GM19395 (cell line): ENCODE results near the gene NEMP1.
"Not testable (repeated sequence)": the region's sequence is repeated elsewhere in the genome, so short reads cannot be mapped to it uniquely, and the experiment has no call there.

ENCODE experiments used
- ATAC-seq: cut with Tn5 transposase; IDR thresholded peaks from one replicate; pipeline ENCODE4 v1.9.1; 2021; ENCODE audit warnings: mild to moderate bottlenecking, moderate library complexity; ENCODE audit not compliant: unreplicated experiment

Gene NEMP1

GRCh38 chr12:57092876-57093414 is 14.4 kb upstream of the NEMP1 start:
- ATAC-seq, result no peak

DNA sequence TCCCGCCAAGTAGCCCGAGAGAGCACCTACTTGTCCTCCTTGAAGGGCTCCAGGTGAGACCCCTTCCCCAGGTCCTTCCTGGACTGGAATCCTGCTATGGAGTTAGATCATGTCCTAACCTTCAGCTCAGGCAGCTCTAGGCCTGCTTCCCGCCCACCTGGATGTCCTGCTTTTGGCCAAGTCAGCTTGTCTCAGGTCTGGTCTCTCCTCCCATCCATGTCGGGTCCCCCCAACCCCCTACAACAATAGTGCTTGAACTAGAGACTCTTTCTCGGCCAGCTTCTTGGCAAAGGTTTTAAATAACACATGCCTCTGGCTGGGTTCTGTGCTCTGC is 13.9 kb upstream of the NEMP1 start:
- ATAC-seq, result no peak

- no peak for ATAC-seq
Observed at GRCh38 chr12:57091638-57092528, 13.3 kb upstream of the NEMP1 start.

- no peak for ATAC-seq
Observed at GRCh38 chr12:57090924-57091637, 12.5 kb upstream of the NEMP1 start.

GRCh38 chr12:57090490-57090889 is 11.9 kb upstream of the NEMP1 start:
- ATAC-seq, result no peak

DNA sequence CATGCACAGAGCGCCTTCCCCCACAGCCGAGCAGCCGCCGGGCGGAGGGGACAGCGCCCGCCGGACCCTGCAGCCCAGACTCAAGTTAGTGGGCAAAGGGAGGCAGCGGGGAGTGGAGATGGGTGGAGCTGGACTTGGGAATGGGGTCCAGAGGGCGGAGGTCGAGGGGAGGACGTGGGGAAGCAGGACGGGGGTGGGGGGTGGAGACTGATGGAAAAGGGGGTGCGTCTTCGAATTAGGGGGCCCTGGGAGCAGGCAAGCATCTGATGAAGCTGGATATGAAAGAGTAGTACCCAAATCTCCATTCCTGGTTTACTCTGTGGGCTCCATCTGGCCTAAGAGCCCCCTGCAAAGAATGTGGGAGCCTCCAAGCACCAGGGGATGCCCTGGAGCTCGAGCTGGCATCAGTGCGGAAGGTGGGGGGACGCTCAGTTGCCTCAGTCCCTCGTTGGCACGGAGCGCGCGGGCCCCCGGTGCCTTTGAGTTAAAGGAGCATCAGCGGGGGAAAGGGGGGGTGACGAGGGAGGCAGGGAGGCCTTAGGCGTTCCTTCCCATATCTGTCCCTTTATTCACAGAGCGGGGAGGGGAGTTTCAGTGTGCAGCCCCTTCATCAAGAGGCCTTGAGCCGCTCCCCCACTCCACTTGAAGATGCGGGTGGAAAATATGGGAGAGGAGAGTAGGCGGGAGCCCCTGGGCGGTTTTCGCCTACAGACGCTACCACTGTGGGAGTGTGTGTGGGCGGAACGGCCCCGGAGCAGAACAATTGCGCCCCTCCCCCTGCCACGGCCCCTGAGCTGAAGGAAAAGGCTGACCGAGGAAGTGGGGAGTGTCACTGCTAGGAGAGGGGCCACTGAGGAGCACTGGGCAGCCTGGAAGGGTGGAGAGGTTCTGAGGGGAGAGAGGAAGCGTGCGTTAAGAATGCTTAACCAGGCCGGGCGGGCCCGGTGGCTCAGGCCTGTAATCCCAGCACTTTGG is 11.0 kb upstream of the NEMP1 start:
- ATAC-seq, result no peak

- ATAC-seq, result peak; percentile 58
Observed at GRCh38 chr12:57088354-57089270, 10.0 kb upstream of the NEMP1 start, which contains the start of gene NAB2. TSS of gene NAB2 (plus strand) at chr12:57089114. CDS start at chr12:57089272, 158 bp downstream.

DNA sequence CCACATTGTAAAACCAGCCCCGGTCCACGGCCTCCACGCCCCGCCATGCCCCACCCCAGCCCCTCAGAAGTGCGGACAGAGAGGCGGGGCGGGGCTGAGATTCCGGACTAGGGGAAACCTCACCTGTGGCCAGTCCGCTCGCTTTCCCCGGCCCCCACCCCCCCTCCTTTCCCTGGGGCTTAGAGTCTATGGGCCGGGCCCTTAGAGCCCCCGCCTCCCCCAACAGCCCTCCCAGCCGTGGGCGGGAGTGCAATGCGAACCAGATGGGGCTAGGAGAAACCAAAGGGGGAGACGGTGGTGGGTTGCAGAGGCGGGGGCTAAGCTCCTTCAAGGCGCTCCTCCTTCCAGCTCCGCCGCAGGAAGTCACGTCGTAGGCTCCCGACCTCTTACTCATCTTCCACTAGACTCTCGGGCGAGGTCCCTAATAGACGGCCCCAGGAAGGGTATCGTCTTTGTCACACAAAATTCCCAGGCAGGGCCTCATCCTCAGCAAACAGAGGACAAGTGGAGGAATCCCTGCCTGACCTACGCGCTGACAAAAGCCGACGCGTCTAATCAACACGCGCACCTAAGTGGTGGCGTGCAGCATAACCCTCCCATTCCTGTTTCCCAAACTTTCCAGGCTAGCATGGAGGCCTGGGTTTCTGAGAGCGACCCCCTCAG is 9.2 kb upstream of the NEMP1 start:
- peak; percentile 40 for ATAC-seq

- ATAC-seq, result peak; percentile 25
Observed at GRCh38 chr12:57087010-57087690, 8.6 kb upstream of the NEMP1 start.

DNA sequence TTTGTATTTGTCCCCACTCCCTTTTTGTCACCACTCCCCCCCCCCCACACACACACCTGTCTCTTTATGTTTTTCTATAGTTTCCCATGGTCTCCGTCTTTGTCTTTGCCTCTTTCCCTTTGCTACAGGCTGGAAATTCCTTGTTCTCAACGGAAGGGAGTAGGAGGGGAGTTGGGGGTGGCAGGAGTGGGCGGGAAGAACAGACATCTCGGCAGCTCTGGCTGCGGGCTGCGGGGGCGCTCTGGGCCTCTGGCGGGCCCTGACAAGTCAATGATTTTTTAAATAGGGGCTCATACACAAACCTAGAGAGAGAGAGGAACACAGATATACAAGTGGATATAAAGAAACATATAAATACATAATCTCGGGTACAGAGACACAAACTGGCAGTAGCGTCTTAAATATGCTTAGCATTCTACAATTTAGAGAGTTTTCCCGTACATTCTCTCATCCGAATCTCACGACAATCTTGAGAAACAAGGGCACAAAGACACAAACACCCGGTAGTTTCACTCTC is 8.0 kb upstream of the NEMP1 start:
- peak; percentile 20 for ATAC-seq

DNA sequence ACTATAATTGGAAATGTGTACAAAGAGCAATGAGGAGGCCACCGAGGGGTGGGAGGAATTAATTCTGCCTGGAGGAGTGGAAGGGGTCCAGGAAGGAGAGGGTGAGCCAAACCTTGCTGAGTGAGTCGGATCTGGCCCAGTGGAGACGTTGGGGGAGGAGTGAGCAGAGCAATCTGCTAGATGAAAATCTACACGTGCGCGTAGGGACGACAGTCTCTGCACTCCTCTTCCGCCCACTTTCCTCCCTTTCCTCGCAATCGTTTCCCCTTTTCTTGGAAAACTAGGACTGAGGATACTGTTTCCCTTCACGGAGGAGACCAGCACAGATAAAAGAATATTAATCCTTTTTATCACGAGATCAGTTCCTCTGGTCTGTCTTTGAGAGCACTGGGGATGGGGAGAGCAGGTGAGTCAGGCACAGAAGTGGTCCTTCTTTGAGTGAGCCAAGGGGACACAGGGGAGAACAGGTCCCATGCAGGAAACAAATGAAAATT is 7.5 kb upstream of the NEMP1 start:
- no peak for ATAC-seq

- no peak for ATAC-seq
Observed at GRCh38 chr12:57080855-57081254, 2.3 kb upstream of the NEMP1 start.

DNA sequence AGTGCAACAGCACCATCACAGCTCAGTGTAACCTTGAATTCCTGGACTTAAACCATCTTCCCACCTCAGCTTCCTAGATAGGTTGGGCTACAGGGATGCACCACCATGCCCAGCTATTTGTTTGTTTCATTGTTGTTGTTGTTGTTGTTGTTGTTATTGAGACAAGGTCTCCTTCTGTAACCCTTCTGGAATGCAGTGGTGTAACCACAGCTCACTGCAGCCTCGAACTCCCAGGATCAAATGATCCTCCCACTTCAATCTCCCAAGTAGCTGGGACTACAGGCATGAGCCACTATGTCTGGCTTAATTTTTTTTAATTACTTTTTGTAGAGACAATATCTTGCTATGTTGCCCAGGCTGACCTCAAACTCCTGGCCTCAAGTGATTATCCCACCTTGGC is 1.2 kb upstream of the NEMP1 start:
- no peak for ATAC-seq

DNA sequence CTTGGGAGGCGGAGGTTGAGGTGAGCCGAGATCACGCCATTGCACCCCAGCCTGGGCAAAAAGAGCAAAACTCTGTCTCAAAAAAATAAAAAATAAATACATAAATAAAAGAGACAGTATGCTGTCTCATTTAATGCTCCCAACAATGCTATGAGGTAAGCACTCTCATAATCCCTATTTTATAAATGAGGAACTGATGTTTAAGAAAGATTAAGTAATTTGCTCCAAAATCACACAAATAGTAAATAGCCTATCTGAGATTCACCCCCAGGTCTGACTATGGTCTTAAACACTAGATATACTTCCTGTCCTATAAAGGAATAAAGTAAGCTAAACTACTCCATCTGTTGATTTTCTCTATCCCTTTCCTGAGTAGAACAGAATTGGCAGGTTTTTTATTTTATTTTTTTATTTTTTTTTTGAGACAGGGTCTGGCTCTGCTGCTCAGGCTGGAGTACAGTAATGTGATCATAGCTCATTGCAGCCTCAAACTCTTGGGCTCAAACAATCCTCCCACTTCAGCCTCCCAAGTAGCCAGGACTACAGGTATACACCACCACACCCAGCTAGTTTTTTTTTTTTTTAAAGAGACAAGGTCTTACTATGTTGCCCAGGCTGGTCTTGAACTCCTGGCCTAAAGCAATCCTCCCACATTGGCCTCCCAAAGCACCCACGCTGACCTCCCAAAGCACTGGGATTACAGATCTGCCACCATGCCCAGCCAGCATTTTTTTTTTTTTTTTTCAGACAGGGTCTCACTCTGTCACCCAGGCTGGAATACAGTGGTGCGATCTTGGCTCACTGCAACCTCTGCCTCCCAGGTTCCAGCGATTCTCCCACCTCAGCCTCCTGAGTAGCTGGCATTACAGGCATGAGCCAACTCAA is 4.8 kb downstream of the NEMP1 start:
- ATAC-seq, result not testable (repeated sequence)

GRCh38 chr12:57072661-57073060 is 5.9 kb downstream of the NEMP1 start:
- no peak for ATAC-seq

- peak; percentile 91 for ATAC-seq
Observed at GRCh38 chr12:57069523-57069922, 9.1 kb downstream of the NEMP1 start.

DNA sequence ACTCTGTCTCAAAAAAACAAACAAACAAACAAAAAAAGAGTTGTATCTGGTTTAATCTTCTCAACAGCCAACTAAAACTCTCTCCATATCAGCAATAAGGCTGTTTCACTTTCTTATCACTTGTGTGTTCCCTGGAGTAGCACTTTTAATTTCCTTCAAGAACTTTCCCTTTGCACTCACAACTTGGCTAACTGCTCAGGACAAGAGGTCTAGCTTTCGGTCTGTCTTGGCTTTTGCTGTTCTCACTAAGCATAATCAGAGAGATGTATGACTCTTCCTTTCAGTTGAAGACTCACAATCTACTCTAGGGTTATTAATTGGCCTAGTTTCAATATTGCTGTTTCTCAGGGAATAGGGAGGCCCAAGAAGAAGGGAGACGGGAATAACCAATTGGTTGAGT is 12.3 kb downstream of the NEMP1 start:
- no peak for ATAC-seq
